OCI-LY7 (cell line): Measurements from ENCODE around the gene DOK3. TPM values are rescaled to one million over a fixed set of nuclear protein-coding genes. Genes with fewer than 3 reads are reported as not detected.

ENCODE experiments used
- BruUV-seq: library from RNA; stranded (reverse); fragments of 400-500 nt; replicated peaks from 2 replicates; lab custom pipeline; 2021; lab: Mats Ljungman, UMichigan
- CTCF ChIA-PET: fragments of 300-600 bp; sonication (Branson Sonifier 250); formaldehyde crosslinking; loops from one replicate; lab custom pipeline; 2022; ENCODE audit warnings: antibody characterized with exemption; ENCODE audit not compliant: unreplicated experiment; lab: Charles Lee
- POLR2A ChIA-PET: fragments of 300-600 bp; sonication (Branson Sonifier 250); formaldehyde crosslinking; loops from one replicate; lab custom pipeline; 2022; ENCODE audit warnings: antibody characterized with exemption; lab: Charles Lee
- DNase-seq: peaks from one replicate; pipeline ENCODE4 v3.0.0-alpha.2; 2015; ENCODE audit warnings: low spot score
- H2AFZ ChIP-seq: fragments of 200-600 bp; sonication (generic), shearing (Covaris generic); 2 replicates; pipeline ENCODE4 v1.6.1; 2014; ENCODE audit warnings: mild to moderate bottlenecking, antibody characterized with exemption, low read length, moderate library complexity
- H3K27ac ChIP-seq: fragments of 200-600 bp; sonication (generic); 2 replicates; pipeline ENCODE4 v1.5.1; 2014; ENCODE audit warnings: mixed run types, low read depth, mild to moderate bottlenecking, moderate library complexity, low read length, inconsistent platforms; ENCODE audit not compliant: poor library complexity, severe bottlenecking
- H3K36me3 ChIP-seq: fragments of 200-600 bp; sonication (generic); 2 replicates; pipeline ENCODE4 v1.6.1; 2014; ENCODE audit warnings: mild to moderate bottlenecking, antibody characterized with exemption, low read length, moderate library complexity, mixed read lengths; ENCODE audit not compliant: insufficient read depth
- H3K4me1 ChIP-seq: fragments of 200-600 bp; sonication (generic); 2 replicates; pipeline ENCODE4 v1.5.1; 2014; ENCODE audit warnings: mild to moderate bottlenecking, low read length; ENCODE audit not compliant: insufficient read depth, poor library complexity, severe bottlenecking
- H3K4me2 ChIP-seq: fragments of 200-600 bp; sonication (generic); 2 replicates; pipeline ENCODE4 v1.6.1; 2014; ENCODE audit warnings: mild to moderate bottlenecking, low read length
- H3K4me3 ChIP-seq: fragments of 200-600 bp; sonication (generic); 2 replicates; pipeline ENCODE4 v1.5.1; 2014; ENCODE audit warnings: mild to moderate bottlenecking, low read depth, low read length; ENCODE audit not compliant: poor library complexity, severe bottlenecking
- H3K79me2 ChIP-seq: fragments of 200-600 bp; sonication (generic); 2 replicates; pipeline ENCODE4 v1.6.1; 2016; ENCODE audit warnings: low read depth, mild to moderate bottlenecking, low read length, moderate library complexity, mixed read lengths; ENCODE audit not compliant: insufficient read depth
- H3K9me2 ChIP-seq: fragments of 200-600 bp; sonication (generic); 2 replicates; pipeline ENCODE4 v1.6.1; 2016; ENCODE audit warnings: mild to moderate bottlenecking, low read length, mixed read lengths; ENCODE audit not compliant: insufficient read depth
- H3K9me3 ChIP-seq: fragments of 200-600 bp; sonication (generic); 2 replicates; pipeline ENCODE4 v1.6.1; 2014; ENCODE audit warnings: mild to moderate bottlenecking, mixed run types, low read length, mixed read lengths
- H4K20me1 ChIP-seq: fragments of 200-600 bp; sonication (generic); 2 replicates; pipeline ENCODE4 v1.6.1; 2014; ENCODE audit warnings: mild to moderate bottlenecking, antibody characterized with exemption, low read length, moderate library complexity, mixed read lengths; ENCODE audit not compliant: insufficient read depth
- CTCF ChIP-seq: fragments of 200-600 bp; sonication (generic); conservative IDR thresholded peaks from 2 replicates; pipeline ENCODE4 v1.5.1; 2014; ENCODE audit warnings: mild to moderate bottlenecking, antibody characterized with exemption, low read length, moderate library complexity, mixed read lengths
- EZH2phosphoT487 ChIP-seq: fragments of 200-600 bp; sonication (generic); IDR thresholded peaks from 2 replicates; pipeline ENCODE4 v1.6.1; 2018; ENCODE audit warnings: low read depth, borderline replicate concordance, mild to moderate bottlenecking, mixed run types, antibody characterized with exemption, low read length, moderate library complexity, mixed read lengths
- intact Hi-C: fragments of 100-400 bp; cut with micrococcal nuclease; formaldehyde crosslinking; loops from one replicate; pipeline ENCODE4 v1.10.0; 2022; ENCODE audit not compliant: unreplicated experiment
- total RNA-seq, 2 experiments: library from RNA; depleted of rRNA in 1 of 2; stranded (reverse); fragments of >200 nt in 1 of 2; shearing (Covaris generic) in 1 of 2; gene quantifications; 2 replicates each; pipeline ENCODE4 v1.2.3, GENCODE V29; 2014 to 2022

The DOK3 gene
- total RNA-seq, 2 experiments from 2014 or later = 186 to 260 TPM

- no peak overlapping the region for H3K4me3 ChIP-seq
- no peak overlapping the region for H3K27ac ChIP-seq
- no peak overlapping the region for H3K4me2 ChIP-seq
- ChIA-PET POLR2A (interaction anchor here (1.0 to 1.9 kb wide), 3 partner anchors 9 to 29 kb away, joined by 3 to 6 read pairs (median 4); partner anchors contain the start of genes DDX41 and DOK3), CTCF (no interaction called here)
- H3K36me3 ChIP-seq = peaks cover 67% of the 10 kb centered on the region
- H3K79me2 ChIP-seq = no peaks in the 10 kb centered on the region
- H3K4me1 ChIP-seq = no peaks in the 10 kb centered on the region
- H4K20me1 ChIP-seq = no peaks in the 10 kb centered on the region
- H3K9me3 ChIP-seq = no peaks in the 10 kb centered on the region
- no peaks in the 10 kb centered on the region for H3K9me2 ChIP-seq
- BruUV-seq = no TSS peak
- no peak overlapping the region for H2AFZ ChIP-seq
- intact Hi-C loops = no loop called here
- TF ChIP-seq CTCF (no peak), EZH2phosphoT487 (no peak)
- no peak for DNase-seq
These were observed 28.0 kb upstream of the DOK3 start for GRCh38 chr5:177537389-177538361.

GRCh38 chr5:177536386-177536785, 26.8 kb upstream of the DOK3 start:
- no peak for DNase-seq
- intact Hi-C loops = no loop called here
- Histone ChIP-seq H3K4me1 (no peaks in the 10 kb centered on the region), H3K27ac (no peak overlapping the region), H2AFZ (no peak overlapping the region), H3K79me2 (no peaks in the 10 kb centered on the region), H3K4me2 (no peak overlapping the region), H4K20me1 (no peaks in the 10 kb centered on the region), H3K4me3 (no peak overlapping the region), H3K9me3 (no peaks in the 10 kb centered on the region), H3K9me2 (no peaks in the 10 kb centered on the region), H3K36me3 (peaks cover 69% of the 10 kb centered on the region)
- no TSS peak for BruUV-seq
- no peak for TF ChIP-seq CTCF
- TF ChIP-seq EZH2phosphoT487 = no peak
- ChIA-PET POLR2A (interaction anchor here (1.5 kb wide), 1 partner anchor 28 kb away, joined by 4 read pairs; the partner anchor contains the start of gene DOK3), CTCF (no interaction called here)
